ENCODE results near the gene PRKCH.

- TF ChIP-seq ZBTB7A (CRISPR knock-in tag; IDR thresholded peaks at IDR 0.05) = no peak
- TF ChIP-seq ATM (IDR thresholded peaks at IDR 0.05; ENCODE audit: borderline replicate concordance) = no peak
Measured at GRCh38 chr14:61456720-61457119, 135.3 kb downstream of the PRKCH start.
